ENCODE measurements around the gene GDI2.

GRCh38 chr10:5855979-5856700 is 42.9 kb upstream of the GDI2 start:
- TF ChIP-seq, protein P1, sequence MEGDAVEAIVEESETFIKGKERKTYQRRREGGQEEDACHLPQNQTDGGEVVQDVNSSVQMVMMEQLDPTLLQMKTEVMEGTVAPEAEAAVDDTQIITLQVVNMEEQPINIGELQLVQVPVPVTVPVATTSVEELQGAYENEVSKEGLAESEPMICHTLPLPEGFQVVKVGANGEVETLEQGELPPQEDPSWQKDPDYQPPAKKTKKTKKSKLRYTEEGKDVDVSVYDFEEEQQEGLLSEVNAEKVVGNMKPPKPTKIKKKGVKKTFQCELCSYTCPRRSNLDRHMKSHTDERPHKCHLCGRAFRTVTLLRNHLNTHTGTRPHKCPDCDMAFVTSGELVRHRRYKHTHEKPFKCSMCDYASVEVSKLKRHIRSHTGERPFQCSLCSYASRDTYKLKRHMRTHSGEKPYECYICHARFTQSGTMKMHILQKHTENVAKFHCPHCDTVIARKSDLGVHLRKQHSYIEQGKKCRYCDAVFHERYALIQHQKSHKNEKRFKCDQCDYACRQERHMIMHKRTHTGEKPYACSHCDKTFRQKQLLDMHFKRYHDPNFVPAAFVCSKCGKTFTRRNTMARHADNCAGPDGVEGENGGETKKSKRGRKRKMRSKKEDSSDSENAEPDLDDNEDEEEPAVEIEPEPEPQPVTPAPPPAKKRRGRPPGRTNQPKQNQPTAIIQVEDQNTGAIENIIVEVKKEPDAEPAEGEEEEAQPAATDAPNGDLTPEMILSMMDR (IDR thresholded peaks at IDR 0.05), result no peak
- no peak for TF ChIP-seq POLR2A (IDR thresholded peaks at IDR 0.05)
